Measurements from ENCODE around the gene PGAP6.

DNA sequence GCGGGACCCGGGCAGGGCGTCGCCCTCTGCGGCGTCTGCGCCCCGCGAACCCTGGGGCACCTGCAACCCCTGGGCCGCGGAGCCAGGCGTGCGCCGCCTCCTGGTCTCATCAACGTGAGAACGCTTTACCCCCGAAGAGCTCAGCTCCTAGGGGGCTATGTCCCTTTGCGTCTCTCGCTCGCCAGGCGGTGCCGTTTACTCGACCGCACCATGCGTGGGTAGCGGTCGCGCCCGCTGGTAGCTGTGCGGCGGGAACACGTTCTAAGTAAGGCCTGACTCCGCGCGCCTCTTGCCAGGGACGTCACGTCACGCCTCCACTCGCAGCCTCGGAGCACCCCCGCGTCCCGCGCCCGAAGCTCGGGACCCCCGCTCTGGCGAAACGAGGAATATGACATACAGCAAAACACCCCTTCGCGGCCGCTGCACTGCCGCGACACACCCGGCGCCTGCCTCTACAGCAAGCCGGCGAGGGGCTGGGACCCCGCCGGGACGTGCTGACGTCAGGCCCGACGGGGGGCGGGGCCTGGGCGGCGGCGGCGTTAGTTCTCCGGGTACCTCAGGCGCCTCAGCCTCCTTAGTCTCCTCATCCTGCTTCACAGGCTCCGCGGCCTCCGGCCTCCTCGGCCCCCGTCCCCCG, 43.4 kb upstream of the PGAP6 start, which contains the start of gene RAB11FIP3:
- TF ChIP-seq, protein P1, sequence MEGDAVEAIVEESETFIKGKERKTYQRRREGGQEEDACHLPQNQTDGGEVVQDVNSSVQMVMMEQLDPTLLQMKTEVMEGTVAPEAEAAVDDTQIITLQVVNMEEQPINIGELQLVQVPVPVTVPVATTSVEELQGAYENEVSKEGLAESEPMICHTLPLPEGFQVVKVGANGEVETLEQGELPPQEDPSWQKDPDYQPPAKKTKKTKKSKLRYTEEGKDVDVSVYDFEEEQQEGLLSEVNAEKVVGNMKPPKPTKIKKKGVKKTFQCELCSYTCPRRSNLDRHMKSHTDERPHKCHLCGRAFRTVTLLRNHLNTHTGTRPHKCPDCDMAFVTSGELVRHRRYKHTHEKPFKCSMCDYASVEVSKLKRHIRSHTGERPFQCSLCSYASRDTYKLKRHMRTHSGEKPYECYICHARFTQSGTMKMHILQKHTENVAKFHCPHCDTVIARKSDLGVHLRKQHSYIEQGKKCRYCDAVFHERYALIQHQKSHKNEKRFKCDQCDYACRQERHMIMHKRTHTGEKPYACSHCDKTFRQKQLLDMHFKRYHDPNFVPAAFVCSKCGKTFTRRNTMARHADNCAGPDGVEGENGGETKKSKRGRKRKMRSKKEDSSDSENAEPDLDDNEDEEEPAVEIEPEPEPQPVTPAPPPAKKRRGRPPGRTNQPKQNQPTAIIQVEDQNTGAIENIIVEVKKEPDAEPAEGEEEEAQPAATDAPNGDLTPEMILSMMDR (conservative IDR thresholded peaks at IDR 0.05 in 1 of 2, IDR thresholded peaks at IDR 0.05 in 1 of 2; ENCODE audit: extremely low read depth in 1 of 2, insufficient read depth in 1 of 2, low read depth in 1 of 2, low read length in 2 of 2), result peak in 1 of 2 donors; percentile 43
- TF ChIP-seq EZH2 (IDR thresholded peaks at IDR 0.05; ENCODE audit: borderline replicate concordance, low read length), result no peak
